Gastrocnemius medialis (tissue), 4 donors: ENCODE data around the gene BRCA2.

Experiments
- CTCF ChIP-seq, 5 experiments: fragments of 450-650 bp in 3 of 5; fragments of 200-600 bp in 2 of 5; sonication (generic) in 2 of 5; IDR thresholded peaks in 4 of 5; conservative IDR thresholded peaks in 1 of 5; 1 replicate in 4 of 5; 2 replicates in 1 of 5; pipeline ENCODE4 v1.5.1; 2016 to 2019; ENCODE audit warnings: antibody characterized with exemption in 5 of 5, mild to moderate bottlenecking in 3 of 5, moderate library complexity in 3 of 5
- POLR2A ChIP-seq, 2 donors: fragments of 450-650 bp; IDR thresholded peaks; one replicate each; pipeline ENCODE4 v1.6.1; 2017; ENCODE audit warnings: antibody characterized with exemption in 2 of 2, mild to moderate bottlenecking in 2 of 2, moderate library complexity in 2 of 2

- TF ChIP-seq CTCF (IDR thresholded peaks at IDR 0.05 in 4 of 5, conservative IDR thresholded peaks at IDR 0.05 in 1 of 5) (no peak), POLR2A (IDR thresholded peaks at IDR 0.05) (no peak)
Observed at GRCh38 chr13:32282096-32282711, 33.1 kb upstream of the BRCA2 start.
